22Rv1 (cell line): ENCODE measurements around the gene ULK4.

Experiments
- CTCF ChIP-seq: fragments of 450-650 bp; IDR thresholded peaks from 2 replicates; pipeline ENCODE4 v1.5.1; 2017; ENCODE audit warnings: mild to moderate bottlenecking
- ZFX ChIP-seq: fragments of 450-650 bp; IDR thresholded peaks from 2 replicates; pipeline ENCODE4 v1.6.1; 2017; ENCODE audit warnings: antibody characterized with exemption, borderline replicate concordance

DNA sequence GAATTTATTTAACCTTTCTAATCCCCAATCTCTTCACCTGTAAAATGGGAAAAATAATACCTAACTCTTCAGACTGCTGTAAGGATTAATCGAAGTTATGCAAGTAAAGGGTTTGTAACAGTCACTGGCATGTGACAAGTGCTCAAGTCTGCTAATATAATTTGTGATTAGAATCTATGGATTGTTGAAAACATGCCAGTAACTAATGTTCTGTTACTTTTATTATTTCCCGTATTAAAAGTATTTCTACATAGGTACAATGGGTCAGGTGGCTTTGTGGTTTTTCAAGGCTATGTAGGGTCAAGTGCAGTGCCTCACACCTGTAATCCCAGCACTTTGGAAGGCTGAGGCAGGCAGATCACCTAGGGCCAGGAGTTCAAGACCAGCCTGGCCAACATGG lies 29.4 kb downstream of the ULK4 start:
- TF ChIP-seq CTCF = no peak
- no peak for TF ChIP-seq ZFX
